Stimulated activated CD4-positive, alpha-beta T cell treated with anti-CD3 and anti-CD28 coated beads, Interleukin-4, amount 100 ng/mL, for 1 hour (primary cell): ENCODE data around the gene THBS1.
A peak's percentile ranks its signal among the peaks of the same experiment; 100 is the strongest.

ENCODE experiments used
- DNase-seq: peaks from one replicate; pipeline ENCODE4 v3.0.0-alpha.2; 2020

Gene THBS1

DNA sequence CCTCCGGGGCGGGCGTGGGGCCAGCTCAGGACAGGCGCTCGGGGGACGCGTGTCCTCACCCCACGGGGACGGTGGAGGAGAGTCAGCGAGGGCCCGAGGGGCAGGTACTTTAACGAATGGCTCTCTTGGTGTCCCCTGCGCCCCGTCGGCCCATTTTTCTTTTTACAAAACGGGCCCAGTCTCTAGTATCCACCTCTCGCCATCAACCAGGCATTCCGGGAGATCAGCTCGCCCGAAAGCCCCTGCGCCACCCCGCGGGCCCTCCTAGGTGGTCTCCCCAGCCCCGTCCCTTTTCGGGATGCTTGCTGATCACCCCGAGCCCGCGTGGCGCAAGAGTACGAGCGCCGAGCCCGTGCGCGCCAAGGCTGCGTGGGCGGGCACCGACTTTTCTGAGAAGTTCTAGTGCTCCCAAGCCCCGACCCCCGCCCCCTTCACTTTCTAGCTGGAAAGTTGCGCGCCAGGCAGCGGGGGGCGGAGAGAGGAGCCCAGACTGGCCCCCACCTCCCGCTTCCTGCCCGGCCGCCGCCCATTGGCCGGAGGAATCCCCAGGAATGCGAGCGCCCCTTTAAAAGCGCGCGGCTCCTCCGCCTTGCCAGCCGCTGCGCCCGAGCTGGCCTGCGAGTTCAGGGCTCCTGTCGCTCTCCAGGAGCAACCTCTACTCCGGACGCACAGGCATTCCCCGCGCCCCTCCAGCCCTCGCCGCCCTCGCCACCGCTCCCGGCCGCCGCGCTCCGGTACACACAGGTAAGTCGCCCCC, at the start of gene THBS1:
Gene THBS1 (plus strand): TSS at position 595 of the 757 bp plus-strand sequence. CDS start 779 bp downstream, outside the sequence.
- DNase-seq, result peak; percentile 46

DNA sequence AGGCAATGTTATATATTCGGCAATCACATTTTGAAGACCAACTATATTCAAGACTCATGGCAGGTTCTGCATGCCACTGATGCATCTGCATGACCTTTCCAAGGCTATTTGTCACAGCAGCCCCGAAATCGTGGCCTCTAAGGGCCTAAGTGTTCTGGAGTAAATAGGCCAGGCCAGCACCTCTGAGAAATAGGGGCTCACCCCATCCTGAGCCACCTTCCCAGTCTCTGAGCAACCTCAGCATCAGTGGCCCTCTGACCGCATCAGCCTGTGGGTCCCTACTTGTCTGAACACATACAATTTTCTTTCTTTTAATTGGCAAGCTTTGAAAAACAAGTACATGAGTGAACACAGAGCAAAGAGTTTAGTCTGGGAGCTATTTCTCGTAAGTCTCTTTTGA, 45.9 kb upstream of the THBS1 start:
- DNase-seq, result no peak

DNA sequence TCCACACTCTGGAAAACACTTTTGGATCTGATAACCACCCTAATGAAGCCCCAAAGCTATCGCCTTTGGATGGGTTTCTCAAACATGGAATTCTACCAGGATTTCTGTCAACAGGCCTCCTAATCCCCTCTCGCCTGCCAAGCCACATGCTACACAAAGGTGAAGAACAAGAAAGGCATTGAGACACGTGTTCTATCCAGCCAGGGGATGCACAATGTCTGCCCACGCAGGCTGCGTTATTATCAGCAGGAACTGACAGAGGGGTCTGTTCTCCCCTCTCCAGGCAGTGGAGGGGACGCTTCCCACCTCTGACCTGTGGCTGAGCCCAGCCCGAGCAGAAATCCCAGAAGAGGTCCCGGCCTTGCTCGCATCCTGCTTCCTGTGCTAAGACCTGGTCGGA, 45.4 kb upstream of the THBS1 start:
- DNase-seq, result no peak

DNA sequence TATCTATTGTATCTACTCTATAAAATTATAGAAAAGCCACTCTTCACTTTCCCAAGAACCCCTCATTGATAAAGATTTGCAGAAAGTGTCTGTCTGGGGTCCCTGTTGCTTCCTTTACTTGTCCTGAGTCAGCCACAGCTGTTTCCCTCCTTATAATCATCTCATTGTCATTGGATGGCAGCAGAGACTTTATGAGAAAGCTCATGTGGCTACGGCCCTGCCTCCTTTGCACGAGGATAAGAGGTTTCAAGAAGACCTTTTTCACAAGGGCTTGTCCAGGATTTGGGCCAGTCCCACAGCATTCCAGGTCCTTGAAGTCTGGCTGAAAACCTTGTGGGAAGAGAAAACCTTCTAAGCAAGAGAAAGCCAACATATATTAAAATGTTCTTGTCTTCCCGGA, 41.9 kb upstream of the THBS1 start:
- no peak for DNase-seq

DNA sequence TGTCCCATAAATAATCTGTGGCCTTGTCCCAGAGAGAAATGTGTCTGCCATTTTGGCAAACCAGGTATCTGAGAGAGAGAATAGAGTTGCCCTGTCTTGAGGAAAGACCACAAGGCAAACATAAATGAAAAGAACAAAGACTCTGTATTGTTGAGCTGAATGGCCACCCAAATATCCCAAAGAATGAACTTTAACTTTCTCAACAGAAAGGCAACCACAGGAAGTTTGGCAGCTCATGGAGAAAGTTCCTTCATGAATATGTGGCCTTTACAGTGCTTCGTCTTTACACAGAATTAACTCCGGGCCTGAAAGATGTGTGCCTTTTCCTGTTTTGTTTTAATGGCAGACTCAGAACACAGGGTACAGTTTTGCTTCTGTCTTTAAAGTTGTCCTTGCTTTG, 41.4 kb upstream of the THBS1 start:
- no peak for DNase-seq

DNA sequence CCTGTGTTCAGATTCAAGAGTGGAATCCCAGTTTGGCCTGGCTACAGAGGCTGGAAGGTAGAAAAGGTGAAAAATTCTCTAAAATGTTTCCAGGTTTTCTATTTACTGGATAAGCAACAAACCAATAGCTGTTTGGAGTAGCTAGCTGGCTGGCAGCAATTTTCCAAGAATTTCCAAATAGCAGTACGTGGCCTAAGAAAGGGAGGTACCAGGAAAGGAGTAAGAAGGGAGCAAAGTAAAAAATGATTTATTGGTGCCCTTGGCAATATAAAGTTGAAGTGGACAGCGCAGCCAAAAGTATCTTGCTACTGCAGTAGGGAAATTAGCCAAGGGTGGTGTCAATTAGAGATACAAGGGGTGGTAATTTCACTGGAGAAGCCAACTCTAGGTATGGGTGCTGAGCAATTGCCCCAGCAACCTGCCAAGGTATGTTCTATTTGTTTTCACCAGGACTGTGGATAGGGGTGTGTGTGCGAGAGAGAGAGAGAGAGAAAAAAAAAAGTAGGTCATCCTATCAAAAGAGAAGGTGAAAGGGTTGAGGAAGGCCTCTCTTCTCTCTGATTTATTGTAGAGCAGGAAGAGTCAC, 40.8 kb upstream of the THBS1 start:
- DNase-seq, result no peak

DNA sequence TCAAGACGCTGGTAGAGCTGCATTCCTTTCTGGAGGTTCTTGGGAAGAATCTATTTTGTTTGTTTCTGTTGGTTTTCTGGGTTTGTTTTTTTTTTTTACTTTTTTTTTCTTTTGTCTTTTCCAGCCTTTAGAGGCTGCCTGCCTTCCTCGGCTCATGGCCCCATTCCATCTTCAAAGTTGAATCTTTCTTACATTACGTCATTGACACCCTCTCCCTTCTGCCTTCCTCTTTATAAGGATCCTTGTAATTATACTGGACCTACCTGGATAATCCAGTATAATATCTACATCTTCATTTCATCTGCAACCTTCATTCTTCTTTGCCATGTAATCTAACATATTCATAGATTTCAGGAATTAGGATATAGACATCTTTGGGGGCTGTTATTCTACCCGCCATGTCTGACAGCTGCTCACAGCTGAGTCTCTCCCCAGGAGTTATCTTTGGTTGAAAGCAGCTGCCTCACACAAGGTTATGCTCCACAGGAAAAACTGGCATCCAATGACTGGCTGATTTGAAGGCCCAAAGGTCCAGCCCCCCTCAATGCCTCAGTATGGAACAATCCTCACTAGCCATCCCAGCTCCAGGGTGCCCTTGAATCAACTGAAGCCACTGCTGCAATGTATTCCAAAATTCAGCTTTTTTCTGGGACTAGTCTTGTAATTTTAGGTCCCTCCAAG, 38.4 kb upstream of the THBS1 start:
- no peak for DNase-seq

DNA sequence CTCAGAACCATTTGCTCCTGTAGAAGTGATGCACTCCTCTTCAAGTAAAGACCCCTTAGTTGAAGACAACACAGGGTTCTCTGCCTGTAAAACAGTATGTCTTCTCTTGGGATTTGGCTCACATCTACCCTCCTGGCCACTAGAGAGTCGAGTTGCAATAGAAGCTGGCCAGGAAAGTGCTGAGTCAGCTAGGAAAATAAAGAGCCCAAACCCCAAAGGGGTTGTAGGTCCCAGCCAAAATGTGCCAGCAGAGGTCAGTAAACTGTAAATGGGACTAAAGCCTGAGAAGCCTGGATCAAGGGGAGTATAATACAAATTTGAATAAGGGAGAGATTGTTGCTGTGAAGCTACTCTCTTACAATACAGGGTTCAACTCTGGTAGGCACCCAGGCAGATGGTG, 37.2 kb upstream of the THBS1 start:
- no peak for DNase-seq

DNA sequence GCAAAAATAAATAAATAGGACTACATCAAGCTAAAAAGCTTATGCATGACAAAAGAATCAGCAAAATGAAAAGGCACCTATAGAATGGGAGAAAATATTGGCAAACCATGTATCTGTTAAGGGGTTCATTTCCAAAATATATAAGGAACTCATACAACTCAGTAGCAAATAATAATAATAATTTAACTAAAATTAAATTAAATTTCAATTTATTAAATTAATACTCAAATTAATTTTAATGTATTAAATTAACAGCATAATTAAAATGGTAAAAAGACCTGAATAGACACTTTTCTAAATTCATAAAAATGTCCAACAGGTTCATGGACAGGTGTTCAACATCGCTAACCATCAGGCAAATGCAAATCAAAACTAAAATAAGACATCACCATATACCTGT, 34.0 kb upstream of the THBS1 start:
- DNase-seq, result no peak

DNA sequence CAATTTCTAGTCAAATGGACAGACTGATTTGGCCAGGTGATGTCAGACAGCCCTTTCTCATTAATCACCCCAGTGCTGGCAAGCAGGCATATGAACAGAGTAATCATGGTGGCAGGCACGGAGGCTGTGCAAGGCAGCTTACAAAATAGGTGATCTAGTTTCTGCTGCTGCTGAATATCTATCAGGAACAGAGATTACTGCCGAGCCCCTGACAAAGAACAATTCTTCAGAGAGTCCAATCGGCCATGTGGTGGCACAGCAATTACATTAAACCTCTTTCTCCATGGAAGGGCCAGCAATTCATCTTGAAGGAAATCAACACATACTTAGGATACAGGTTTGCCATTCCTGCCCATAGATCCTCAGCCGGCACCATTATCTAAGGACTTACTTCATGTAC, 32.3 kb upstream of the THBS1 start:
- DNase-seq, result no peak

DNA sequence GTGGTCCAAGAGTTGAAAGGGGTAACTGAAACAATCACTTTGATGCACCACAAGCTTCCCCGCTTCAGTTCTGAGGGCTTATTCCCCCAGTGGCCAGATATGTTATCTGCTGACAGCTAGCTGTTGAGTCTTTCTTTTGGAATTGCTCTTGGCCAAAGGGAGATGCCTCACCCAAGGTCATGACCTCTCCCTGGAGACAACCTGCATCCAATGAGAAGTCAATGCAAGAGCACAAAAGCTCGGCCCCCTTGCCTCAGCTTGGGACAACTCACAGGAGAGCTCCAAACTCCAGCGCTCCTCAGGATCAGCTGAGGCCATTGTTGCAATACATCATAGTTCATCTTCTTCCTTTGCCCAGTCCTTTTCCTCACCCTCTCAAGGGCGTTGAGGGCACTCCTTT, 31.0 kb upstream of the THBS1 start:
- DNase-seq, result no peak

DNA sequence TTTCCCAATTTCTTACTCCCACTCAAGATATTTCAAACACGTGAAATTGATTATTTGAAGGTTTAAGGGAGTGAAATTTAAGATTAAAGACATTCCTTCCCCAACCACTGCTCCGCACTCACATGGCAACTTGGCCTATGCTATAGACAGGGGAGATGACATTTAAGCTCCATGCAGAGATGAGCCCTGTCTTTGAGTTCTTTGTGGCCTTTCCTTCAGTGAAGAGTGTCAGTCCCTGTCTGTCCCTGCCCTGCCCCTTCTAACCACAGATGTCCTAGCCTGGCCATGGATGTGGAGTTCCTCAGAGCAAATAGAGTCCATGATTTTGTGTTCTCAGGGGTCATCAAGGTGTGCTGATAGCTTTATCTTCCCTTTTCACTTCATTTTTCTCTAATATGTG, 29.4 kb upstream of the THBS1 start:
- no peak for DNase-seq

DNA sequence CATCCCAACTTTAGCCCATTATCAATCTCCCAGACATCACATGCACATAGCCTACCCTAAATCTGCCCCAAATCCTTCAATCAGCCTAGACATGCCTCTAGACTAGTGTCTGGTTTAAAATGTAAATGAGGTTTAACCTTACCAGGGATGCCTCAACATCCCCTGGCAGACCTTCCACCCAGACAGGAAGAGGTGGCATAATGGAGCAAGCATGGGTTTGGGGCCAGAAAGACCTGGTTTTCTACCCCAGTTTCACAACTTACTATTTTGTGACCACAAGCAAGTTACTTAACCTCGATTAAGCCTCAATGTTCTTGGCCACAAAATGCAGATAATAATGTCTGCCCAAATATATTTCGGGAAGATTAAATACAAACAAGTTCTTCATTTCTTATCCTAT, 28.3 kb upstream of the THBS1 start:
- no peak for DNase-seq

DNA sequence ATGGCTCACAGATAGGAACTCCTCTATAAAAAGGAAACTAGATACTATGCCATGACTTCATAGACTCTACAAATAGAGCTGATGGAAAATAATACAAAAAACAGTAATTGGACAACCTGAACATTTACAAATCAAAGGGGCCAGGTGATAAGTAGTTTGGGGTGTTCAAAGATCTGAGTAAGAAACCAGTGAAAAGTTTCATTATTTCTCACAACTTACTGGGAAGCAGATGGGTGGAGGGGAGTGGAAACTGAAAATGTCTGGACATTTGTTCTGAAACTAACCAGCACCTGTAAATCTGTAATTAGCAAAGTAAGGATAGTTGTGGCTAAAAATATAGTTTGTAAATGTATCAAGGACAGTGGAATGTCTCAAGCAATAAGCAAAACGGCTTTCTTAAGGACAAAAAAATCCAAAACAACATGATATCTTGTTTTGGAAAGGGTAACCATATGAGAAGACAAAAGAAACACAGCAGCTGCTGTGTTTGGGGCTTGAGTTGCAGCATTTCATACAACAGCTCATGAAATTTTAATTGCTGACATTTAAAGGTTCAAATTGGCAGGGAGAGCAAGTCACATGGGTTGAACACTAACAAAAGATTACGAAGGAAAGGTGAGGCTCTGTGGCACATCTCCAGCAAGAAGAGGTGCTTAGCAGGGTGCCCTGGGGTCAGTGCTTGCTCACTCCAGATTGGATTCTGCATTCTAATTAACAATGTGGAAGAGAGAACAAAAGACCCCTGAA, 26.8 kb upstream of the THBS1 start:
- DNase-seq, result no peak

DNA sequence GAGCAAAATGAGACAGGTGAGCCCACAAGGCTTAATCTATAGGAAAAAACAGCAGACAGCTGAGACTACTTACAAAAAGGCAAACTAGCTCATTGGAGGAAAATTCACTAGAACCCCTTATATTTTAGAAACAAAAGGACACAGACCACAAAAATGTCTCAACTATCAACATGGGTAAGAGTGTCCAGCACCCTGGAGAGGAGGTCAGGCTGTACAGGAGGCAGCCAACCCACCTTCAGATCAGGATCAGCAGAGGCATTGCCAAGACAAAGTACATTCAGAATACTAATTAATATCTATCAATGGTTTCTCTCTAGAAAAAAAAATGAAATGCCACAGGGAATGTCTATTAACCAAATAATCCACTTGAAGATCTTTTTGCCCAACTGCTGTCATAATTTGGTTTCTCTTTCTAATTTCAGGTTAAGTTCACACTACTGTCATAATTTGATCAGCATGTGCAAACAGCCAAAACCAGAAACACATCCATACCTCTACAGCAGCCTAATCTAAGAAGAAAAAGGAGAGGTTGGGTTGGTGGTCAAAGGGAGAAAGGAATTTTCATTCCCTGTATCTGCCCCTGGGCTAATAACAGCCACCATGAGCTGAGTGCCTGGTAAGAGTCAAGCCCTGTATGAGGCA, 26.0 kb upstream of the THBS1 start:
- DNase-seq, result no peak

DNA sequence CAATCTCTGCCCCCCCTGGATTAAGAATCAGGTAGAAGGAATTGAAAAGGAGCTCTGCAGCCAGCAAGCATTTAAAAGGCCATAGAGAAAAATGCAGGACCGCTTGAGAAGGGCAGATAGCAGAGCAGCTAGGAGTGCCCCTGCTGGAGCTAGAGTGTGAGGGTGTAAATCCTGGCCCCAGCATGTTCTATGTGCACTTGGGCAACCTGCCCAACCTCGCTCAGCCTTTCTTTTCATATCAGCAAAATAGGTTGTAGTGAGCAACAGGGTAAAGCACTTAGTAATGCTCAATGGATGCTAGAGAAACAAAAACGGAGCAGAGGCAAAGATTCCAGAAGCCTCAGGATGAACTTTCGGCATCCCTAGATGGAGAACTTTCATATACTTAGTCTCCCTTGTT, 25.0 kb upstream of the THBS1 start:
- DNase-seq, result no peak

DNA sequence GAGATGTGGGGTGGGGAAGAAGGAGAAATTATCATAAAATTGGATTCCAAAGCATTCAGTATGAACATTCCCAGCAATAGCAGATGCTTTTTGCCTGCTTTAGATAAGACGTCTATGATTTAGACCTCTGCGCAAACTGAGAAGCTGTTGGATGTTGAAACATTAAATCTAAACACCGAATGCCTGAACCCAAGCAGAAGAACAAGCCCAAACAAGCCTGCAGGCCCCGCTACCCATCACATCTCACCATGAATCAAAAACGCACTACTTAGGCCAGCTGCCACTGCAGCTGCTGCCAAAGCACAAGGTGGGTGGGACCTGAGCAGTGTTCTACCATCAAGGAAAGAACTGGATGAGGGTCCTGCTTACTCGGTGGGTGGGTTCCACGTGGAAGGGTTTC, 24.4 kb upstream of the THBS1 start:
- DNase-seq, result no peak

DNA sequence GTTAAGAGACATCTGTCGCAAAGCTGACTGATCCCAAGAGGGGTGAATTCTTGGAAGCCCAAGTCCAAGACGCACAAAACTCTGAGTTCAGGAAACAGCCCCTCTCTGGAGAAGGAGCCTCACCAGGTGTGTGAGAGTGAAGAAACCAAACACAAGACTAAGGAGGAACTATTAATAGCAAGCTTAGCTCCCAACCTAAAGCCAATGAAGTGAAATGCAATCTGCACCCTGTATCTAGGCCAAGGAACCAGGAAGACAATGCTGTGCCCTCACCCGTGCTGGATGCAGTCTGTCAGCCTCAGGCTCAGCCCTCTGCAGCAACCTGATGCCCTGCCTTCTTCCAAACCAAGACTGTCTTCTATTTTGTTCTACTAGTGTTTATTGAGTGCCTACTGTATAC, 22.5 kb upstream of the THBS1 start:
- no peak for DNase-seq

DNA sequence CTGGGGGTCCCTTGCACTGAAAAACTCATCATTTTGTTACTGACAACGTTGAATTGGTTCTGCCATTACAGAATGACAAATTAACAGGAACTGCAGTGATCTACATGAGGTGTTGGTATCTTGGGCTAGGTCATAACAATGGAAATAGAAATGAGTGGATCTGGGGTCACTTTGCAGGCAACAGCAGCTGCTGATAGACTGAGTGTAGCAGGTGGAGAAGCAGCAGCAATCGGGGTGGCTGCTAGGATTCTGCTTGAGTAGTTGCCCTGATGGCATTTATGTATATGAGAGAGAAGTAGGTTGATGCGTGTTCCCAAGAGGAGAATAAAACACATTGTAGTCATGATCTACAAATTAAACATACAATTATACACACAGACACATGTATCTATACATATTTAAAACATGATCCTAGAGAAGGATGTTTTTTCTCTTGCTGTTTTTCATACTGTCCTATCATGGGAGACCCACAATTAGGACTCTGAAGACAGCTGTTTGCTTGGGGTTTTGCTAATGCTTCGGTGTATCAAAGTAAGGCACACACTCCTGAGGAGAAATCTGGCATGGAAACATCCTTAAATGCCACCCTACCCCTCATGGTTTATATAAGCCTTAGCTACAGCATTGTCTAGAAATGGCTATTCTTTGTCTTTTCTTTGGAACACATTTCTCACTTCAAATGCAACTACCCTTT, 15.8 kb upstream of the THBS1 start:
- DNase-seq, result no peak

DNA sequence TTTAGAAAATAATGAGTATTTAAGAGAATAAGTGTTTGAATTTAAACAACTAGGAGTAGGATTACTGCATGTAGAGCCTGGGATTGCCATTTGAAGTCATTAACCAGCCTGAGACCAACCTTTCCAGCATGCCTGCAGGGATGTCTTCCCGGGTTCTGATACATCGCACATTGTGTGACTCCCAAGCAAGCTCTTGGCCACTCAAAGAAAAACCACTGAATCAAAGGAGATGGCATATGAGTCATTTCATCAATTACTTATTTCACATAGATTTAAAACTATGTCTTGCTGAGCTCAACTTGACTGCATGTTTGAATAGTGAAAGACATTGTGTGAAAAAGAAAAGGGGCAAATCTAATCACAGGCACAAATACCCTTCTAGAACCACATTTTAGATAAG, 15.0 kb upstream of the THBS1 start:
- DNase-seq, result no peak

DNA sequence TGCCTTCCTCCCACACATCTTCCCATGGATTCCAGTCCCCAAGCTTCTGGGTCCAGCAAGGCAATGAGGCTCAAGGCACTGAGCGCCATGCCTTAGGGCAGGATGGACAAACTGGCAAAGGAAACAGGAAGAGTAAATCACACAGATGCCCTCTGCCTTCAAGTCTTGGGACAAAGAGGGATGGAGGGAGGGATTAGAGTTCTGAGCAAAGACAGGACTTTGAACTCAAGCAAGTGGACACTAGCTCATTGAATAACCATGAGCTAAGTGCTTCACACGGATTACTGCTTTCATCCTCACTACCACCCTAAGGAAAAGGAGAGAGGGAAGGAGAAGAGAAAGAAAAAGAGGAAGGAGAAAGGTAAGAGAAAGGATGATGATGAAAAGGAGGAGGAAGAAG, 7.6 kb upstream of the THBS1 start:
- no peak for DNase-seq

DNA sequence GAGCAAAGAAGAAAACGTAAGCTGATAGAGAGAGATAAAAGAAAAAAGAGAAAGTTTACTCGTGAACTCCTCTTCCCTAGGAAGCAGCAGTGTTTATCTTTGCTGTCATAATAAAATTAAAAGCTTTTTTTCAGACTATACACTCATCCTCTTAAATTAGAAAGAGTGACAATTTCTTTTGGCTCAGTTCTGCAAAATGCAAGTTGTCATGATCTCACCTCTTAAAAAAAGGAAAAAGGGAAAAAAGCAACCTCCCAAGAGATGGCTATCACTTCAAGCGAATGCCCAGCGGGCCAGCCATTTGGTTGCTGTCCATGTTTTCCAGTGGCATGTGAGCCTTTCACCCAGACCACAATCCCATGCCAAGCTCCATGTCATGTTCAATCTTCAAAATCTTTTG, 7.0 kb upstream of the THBS1 start:
- no peak for DNase-seq

DNA sequence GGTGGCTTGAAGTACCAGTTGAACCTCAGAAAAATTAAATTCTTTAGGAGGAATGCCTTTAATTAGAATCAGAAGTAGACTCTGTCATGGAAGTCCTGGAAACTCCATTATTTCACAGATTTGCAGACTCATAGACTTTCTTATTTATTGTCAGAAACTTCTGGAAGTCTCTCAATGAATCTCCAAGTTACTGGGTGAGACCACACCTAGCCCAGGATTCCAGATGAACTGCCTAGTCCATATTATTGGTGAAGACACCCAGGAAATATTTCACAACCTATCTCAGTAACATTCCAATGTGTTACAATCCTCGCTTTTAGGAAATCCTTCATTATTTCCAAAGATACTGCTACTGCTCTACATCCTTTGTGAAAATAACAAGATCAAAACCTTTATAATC, 6.5 kb upstream of the THBS1 start:
- no peak for DNase-seq
